Measurements from ENCODE around the gene INO80.

Gene INO80

DNA sequence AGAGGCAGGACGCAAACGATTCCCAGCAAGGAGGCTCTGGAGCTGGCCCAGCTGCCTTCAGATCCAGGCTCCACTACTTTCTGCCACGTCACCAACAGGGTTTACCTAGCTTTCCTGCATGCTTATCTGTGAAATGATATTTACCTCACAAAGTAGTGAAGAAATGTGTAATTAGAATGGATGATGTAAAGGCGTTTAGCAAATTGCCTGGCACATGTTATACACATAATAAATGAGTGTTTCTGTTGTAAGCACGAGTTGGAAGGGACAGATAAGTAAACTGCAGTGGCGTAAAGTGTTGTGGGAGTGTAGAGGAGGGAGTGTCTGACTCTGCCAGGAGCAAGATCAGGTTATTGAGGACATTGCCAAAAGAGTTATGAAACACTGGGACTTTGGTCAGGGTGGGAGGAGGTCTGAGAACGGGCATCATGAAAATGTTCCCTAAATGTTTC, 166.3 kb downstream of the INO80 start:
- DNase-seq (ENCODE audit: low read depth in 1 of 2, low spot score in 1 of 2) = no peak

DNA sequence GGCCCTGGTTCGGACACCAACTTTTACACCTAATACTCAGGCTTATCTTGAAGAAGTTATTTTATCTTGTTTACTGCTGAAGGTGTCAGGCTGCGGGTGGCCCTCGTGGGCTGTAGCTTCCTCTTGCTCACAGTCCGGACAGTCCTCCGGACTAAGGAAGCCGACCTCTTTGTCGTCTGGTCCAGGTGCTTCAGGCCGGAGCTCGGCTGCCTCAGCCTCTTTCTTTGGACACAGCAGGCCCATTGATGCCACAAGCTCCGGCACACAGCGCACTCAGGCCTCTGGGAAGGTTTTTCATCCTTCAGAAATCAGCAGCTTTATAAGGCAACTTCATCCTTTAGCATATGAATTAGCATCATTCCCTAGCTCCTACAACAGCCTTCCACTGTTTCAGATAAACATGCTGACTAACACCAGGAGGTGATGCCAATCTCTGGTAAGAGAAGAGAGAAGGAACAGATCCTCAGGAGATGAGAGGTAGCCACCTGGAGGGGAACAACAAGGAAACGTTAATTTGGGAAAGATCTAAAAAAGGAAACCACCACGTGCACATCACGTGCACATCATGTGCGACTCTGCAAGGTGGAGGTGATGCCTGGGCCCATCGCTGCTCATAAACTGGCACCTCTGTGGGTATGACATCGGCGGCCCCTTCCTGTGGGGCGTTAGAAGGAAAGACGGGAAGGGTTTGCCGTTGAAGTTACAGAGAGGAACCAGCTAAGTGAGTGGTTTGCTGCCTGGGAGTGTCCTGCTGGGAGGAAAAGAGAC, 167.2 kb downstream of the INO80 start:
- DNase-seq (ENCODE audit: low read depth in 1 of 2, low spot score in 1 of 2) = no peak

DNA sequence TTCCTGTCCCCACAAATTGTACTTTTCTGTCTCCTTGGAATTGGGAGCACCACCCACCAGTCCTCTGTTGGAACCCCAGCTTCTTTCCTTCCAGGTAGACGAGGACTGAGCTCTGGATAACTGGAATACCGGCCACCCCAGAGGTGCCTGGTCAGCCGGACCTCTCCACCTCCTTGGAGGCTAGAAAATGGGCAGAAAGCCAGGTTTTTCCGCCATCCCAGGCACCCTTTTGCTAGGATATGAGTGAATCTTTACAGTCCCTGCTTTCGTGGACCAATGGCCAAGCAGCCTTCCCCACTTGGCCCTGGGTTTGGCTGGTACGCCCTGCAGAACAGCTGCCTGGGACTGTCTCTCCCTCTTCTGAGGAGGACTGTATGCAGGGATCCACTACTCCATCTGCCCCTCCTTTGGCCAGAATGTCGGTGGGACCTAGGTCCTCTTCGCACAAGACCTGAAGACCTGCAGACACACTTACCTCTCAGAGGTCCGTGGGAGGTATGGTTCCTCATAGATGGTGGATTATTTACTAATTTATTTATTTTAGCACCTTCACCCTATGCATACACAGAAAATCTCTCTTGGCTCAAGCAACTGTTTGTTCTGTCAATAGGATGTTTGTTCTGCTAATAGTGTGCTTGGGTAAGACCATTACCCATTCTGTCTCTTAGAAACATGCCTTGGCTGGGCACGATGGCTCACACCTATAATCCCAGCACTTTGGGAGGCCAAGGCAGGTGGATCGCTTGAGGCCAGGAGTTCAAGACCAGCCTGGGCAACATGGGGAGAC, 171.4 kb downstream of the INO80 start:
- no peak for DNase-seq (ENCODE audit: low read depth in 1 of 2, low spot score in 1 of 2)

DNA sequence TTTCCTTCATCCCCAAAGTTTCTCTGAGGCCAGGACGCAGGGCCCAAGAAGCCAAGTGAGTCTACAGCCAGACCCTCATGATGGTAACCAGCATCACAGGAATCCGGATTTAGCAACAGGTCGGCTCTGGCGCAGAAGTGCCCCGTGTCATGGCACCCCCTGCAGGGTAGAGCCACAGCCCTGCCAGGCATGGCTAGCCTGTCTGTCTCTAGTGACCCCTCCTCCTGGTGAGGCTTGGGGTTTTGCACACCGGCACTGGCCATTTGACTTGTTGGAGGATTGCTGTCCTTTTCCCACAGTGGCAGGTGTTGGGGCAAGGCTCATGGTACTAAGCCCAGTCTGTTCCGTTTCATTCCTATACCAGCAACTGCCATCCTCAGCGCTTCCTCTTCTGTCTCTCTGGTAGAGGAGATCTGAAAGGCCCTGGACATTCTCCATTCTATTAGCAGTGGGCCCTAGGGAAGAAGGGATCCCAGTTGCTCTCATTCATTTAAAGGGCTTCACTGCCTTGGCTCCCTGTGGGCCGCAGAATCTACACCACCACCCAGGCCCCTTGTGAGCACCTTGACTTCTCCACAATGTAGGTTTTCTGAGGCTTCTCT, 172.2 kb downstream of the INO80 start:
- no peak for DNase-seq (ENCODE audit: low read depth in 1 of 2, low spot score in 1 of 2)

DNA sequence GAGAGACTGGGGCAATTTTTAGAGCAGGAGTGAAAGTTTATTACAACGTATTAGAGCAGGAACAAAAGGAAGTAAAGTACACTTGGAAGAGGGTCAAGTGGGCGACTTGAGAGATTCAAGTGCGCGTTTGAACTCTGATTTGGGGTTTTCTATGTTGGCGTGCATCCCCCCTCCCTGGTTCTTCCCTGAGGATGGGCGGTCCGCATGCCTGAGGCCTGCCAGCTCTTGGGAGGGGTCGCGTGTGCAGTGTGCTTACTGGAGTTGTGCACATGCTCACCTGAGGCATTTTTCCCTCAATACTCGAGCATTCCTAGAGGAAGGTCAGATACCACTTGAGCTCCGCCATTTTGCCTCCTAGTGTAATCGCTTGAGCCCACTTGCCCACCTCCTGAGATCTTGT, 173.2 kb downstream of the INO80 start:
- no peak for DNase-seq (ENCODE audit: low read depth in 1 of 2, low spot score in 1 of 2)

DNA sequence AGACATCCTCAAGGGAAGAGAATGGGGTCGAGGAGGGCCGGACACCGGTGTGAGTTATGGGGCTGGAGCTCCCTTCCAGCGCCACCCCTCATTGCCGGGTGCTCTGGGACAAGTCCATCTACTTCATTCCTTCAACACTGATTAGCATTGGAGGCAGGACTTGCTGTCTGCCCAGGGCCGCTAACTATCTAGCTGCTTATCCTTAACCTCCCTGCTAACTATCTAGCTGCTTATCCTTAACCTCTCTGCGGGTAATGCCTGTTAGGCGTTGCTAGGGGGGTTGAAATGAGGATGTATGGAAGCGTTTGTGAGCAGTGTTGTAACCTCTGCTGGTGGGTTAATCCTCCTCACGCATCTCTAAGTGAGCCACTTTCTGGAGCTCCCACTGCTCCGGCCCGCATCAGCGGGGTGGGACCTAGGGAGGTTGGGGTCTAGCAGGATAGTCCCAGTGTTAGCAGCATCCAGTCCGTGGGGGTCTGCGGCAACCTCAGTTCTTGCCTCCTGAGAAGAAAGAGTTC, 173.7 kb downstream of the INO80 start:
- DNase-seq (ENCODE audit: low read depth in 1 of 2, low spot score in 1 of 2) = no peak

DNA sequence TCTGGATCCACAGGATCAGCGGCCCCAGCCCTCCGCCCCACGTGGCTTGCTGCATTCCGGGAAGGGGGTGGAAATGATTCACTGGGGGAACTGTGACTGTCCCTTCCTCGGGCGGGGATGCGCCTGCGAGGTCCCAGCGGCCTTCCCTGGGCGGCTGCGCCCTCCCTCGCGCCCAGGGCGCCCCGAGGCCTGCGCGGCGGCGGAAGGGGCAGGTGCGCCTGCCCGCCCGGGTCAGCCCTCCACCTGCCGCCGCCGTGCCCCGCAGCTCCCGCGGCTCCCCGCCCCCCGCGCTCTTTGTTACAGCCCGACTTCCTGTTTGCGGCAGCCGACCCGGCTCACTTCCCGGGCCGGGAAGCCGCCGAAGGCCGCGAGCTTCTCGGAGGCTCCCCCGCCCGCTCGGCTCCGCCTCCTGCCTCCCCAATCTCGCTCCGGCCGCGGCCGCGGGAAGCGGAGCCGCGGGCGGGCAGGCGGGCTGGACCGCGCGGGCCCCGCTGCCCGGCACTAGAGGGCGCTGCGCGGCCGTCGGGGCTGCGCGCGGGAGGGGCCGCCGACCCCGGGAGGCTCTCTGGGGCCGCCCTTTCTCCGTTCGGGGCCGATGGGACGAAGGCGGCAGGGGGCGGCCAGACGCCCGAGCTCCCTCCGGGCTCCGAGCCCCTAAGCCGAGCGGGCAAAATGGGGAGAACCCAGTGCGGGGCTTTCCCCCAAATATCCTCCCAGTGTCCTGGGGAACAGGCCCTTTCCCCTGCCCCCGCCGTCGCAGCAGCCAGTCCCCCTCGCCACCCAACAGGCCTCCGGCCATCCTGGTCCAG, 174.3 kb downstream of the INO80 start:
- peak; percentile 29 to 59 for DNase-seq (ENCODE audit: low read depth in 1 of 2, low spot score in 1 of 2)

DNA sequence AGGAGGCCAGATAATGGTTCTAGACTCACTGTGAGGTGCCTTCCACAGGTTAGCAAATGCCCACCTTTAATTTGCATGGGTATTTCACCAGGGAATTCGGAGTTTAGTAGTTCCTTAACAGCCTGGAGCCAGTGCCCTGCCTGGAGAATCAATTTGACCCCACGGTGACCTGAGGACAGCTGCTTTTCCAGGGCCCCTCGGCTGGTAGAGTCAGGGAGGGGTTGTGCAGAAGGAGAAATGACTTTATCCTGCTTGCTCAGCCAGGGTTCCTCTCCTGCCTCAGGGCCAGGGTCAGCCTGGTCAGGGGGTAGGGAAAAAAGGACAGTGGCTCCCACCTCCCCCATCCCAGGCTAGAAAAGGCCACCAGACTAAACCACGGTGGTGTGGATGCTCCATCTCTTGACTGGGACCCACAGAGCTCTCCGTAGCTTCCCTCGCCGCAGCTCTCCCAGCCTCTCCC, 175.0 kb downstream of the INO80 start:
- DNase-seq (ENCODE audit: low read depth in 1 of 2, low spot score in 1 of 2) = no peak

DNA sequence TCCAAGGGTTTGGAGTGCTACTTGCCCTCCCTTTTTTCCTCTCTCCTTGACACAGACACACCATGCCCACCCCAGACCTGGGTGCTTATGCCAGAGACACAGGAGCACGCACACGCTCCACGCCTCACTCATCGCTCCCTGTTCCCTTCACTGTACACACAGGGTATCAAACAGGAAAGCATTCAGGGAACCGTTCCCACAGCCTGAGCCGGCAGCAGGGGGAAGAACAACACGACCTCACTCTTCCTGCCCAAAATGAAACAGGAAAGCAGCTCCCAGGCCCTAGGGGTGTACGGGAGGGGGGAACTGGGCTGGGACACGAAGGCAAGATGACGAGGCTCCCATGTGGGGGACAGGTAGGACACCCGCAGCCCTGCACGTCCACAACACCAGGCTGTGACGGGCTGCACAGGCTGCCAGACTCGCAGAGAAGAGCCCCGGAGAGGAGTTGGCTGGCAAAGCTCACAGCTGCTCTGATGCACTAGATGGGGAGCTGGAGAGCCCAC, 175.7 kb downstream of the INO80 start:
- DNase-seq (ENCODE audit: low read depth in 1 of 2, low spot score in 1 of 2) = no peak

DNA sequence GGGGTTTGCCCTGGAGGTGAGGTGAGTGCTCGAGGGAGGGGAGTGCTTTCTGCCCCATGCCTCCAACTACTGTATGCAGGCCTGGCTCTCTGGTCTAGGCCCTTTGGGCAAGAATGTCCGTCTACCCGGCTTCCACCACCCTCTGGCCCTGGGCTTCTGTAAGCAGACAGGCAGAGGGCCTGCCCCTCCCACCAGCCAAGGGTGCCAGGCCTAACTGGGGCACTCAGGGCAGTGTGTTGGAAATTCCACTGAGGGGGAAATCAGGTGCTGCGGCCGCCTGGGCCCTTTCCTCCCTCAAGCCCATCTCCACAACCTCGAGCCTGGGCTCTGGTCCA, 177.6 kb downstream of the INO80 start:
- DNase-seq (ENCODE audit: low read depth in 1 of 2, low spot score in 1 of 2) = no peak

DNA sequence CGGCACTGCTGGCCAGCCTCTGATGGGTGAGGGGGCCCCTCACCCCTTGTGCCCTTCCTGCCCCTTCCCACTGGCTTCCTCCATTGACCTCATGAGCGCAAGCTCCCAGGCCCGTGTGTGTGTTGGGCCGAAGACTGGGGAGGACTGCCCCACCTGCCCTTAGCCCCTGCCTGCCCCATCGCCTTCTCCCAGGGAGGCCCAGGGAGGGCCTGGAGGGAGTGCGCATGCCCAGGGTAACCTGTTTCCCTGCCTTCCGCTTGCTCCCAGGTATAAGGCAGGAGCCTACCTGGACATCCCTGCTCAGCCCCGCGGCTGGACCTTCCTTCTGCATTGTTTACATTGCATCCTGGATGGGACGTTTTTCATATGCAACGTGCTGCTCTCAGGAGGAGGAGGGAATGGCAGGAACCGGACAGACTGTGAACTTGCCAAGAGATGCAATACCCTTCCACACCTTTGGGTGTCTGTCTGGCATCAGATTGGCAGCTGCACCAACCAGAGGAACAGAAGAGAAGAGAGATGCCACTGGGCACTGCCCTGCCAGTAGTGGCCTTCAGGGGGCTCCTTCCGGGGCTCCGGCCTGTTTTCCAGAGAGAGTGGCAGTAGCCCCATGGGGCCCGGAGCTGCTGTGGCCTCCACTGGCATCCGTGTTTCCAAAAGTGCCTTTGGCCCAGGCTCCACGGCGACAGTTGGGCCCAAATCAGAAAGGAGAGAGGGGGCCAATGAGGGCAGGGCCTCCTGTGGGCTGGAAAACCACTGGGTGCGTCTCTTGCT, 178.1 kb downstream of the INO80 start:
- DNase-seq (ENCODE audit: low read depth in 1 of 2, low spot score in 1 of 2) = no peak

DNA sequence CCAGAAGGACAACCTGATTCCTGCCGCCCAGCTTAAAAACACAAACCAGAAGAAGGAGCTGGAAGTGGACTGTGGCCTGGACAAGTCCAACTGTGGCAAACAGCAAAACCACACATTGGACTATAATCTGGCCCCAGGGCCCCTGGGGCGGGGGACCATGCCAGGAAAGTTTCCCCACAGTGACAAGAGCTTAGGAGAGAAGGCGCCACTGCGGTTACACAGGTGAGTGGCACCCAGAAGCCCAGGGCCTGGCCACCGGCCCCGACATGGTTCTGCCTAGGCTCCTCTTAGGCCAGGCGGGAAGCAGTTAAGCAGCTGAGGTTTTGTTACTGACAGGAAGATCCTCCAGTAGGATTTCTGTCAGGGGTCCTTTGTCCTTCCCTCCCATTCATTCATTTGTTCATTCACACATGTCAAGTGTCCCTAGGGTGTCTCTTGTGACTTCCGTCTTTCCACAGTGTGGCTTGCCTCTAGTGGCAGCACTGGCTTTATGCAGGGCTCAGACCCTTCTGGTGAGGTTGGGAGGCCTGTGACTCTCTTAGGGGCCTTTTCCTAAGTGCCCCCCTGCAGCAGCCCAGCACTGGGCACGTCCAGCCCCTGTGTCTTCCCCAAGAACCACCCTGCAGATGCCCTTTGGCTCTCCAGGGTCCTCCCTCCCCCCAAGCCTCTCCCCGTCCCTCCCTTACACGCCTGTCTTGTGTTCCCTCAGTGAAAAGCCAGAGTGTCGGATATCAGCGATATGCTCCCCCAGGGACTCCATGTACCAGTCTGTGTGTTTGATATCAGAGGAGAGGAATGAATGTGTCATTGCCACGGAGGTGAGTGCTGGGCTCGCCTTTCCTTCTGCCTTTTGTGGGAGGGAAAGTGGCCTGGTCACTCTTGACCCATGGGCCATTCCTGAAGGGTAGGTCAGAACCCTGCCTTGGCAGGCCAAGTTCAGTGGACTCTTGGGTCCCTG, 179.1 kb downstream of the INO80 start:
- DNase-seq (ENCODE audit: low read depth in 1 of 2, low spot score in 1 of 2) = no peak

DNA sequence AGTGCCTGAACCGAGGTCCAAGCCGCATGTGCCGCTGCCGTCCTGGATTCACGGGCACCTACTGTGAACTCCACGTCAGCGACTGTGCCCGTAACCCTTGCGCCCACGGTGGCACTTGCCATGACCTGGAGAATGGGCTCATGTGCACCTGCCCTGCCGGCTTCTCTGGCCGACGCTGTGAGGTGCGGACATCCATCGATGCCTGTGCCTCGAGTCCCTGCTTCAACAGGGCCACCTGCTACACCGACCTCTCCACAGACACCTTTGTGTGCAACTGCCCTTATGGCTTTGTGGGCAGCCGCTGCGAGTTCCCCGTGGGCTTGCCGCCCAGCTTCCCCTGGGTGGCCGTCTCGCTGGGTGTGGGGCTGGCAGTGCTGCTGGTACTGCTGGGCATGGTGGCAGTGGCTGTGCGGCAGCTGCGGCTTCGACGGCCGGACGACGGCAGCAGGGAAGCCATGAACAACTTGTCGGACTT, 179.8 kb downstream of the INO80 start:
- no peak for DNase-seq (ENCODE audit: low read depth in 1 of 2, low spot score in 1 of 2)

DNA sequence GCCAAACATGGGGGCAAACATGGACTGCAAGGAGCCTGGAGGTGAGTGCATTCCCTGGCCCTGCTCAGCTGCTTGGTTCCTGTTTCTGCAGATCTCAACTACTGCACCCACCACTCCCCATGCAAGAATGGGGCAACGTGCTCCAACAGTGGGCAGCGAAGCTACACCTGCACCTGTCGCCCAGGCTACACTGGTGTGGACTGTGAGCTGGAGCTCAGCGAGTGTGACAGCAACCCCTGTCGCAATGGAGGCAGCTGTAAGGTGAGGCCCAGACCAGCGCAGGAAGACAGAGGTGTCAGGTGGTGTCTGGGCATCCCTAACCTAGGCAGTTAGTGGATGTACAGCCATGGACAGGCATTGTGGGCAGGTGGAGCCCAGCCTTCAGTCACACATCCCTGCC, 181.6 kb downstream of the INO80 start:
- DNase-seq (ENCODE audit: low read depth in 1 of 2, low spot score in 1 of 2) = no peak

DNA sequence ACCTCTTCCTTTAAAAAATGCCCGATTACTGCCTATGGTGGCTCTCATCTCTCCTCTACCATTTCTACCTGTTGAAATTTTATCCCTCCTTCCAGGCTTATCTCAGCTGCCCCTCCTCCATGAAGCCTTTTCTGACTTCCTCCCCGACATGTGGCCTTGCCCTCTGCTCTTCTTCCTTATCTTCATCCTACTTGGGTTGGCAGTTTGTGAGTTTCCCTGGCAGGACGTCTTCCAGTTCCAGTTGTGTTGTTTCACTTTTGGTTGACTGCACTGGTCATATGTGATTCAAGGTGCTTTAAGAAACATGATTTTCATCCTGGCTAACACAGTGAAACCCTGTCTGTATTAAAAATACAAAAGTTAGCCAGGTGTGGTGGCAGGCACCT, 182.6 kb downstream of the INO80 start:
- no peak for DNase-seq (ENCODE audit: low read depth in 1 of 2, low spot score in 1 of 2)

DNA sequence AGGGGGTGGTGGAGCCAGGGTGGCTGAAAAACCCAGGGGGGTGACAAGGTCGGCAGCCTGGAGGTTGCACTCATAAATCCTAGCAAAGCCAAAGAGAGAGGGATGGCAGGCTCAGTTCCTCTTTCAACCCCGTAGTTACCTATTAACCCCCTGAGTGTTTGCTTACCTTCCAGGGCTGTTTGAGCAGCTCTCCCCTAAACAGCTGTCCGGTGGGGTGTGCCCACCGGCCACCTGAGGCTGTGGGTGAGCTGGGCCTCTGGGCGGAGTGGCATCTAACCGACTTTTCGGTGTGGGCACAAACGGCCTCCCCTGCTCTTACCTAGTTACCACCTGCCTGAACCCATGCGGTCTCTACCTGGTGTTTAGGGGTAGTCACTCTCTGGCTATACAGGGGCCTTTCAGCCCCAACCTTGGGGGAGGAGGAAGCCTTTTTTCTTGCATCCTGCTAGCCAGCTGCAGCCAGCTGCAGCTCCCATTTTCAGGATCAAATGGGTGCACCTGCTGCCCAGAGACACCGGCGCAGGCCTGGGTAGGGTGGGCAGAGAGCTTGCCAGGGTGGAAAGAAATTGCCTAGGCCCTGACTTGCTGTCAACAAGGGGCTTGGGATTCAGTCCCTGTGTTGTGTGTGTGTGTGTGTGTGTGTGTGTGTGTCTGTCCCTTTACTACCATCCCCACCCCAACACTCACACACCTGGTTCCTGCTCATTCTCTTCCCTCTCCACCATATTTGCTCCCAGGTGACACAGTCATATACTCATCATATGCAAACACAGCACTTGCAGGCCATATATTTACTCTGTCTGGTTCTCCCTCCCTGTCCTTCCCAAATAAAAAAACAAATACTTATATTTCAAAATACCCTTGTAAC, 183.2 kb downstream of the INO80 start:
- no peak for DNase-seq (ENCODE audit: low read depth in 1 of 2, low spot score in 1 of 2)

DNA sequence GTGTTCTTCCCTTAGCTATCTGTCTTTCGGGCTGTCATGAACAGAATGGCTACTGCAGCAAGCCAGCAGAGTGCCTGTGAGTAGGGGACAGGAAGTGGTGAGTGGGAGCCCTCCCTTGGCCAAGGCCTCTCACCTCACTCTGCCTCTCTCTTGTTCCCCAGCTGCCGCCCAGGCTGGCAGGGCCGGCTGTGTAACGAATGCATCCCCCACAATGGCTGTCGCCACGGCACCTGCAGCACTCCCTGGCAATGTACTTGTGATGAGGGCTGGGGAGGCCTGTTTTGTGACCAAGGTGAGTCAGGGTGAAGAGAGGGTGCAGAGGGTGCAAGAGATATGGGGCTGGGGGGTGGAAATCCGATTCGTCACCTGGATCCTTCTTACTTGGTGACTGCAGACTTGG, 183.9 kb downstream of the INO80 start:
- DNase-seq (ENCODE audit: low read depth in 1 of 2, low spot score in 1 of 2) = no peak
